K562 (cell line): ENCODE results near the gene KIF26B. TPM values are rescaled to one million over a fixed set of nuclear protein-coding genes. Genes with fewer than 3 reads are reported as not detected.

Source experiments
- ASH1L ChIP-seq: fragments of 450-650 bp; IDR thresholded peaks from 2 replicates; pipeline ENCODE4 v1.6.1; 2018; ENCODE audit warnings: borderline replicate concordance, mild to moderate bottlenecking, low read depth; ENCODE audit not compliant: partially characterized antibody
- BRF2 ChIP-seq: IDR thresholded peaks from 3 replicates; pipeline ENCODE4 v1.6.1; 2011; ENCODE audit warnings: borderline replicate concordance, mild to moderate bottlenecking; ENCODE audit not compliant: insufficient read length, insufficient read depth
- KAT8 ChIP-seq: fragments of 450-650 bp; IDR thresholded peaks from 2 replicates; pipeline ENCODE4 v1.6.1; 2016; ENCODE audit warnings: low read depth, mild to moderate bottlenecking
- MEF2D ChIP-seq: conservative IDR thresholded peaks from 2 replicates; pipeline ENCODE4 v1.6.1; 2016; ENCODE audit warnings: low read depth, missing genetic modification characterization, missing compliant biosample characterization
- MTA2 ChIP-seq: fragments of 450-650 bp; IDR thresholded peaks from 2 replicates; pipeline ENCODE4 v1.6.1; 2016; ENCODE audit warnings: low read depth
- SMAD3 ChIP-seq: fragments of 450-650 bp; formaldehyde crosslinking; conservative IDR thresholded peaks from 2 replicates; pipeline ENCODE4 v1.4.0; 2020; ENCODE audit warnings: mild to moderate bottlenecking
- TAL1 ChIP-seq: fragments of 450-650 bp; IDR thresholded peaks from 2 replicates; pipeline ENCODE4 v1.6.1; 2016; ENCODE audit warnings: mild to moderate bottlenecking
- THRB ChIP-seq: fragments of 450-650 bp; formaldehyde crosslinking; conservative IDR thresholded peaks from 2 replicates; pipeline ENCODE4 v1.4.0; 2022; ENCODE audit warnings: mild to moderate bottlenecking, missing genetic modification characterization
- ZBTB43 ChIP-seq: sonication (generic); formaldehyde crosslinking; IDR thresholded peaks from 2 replicates; pipeline ENCODE4 v1.8.0; 2023; ENCODE audit warnings: mild to moderate bottlenecking, missing genetic modification reagents
- ZNF197 ChIP-seq: fragments of 200-800 bp; sonication (Bioruptor generic); IDR thresholded peaks from 2 replicates; pipeline ENCODE4 v1.6.1; 2016; ENCODE audit warnings: low read depth, missing genetic modification characterization, missing compliant biosample characterization
- polyA plus RNA-seq, 8 experiments: library from polyadenylated mRNA; depleted of rRNA in 4 of 8; stranded (reverse) in 5 of 8; unstranded in 3 of 8; fragments of >200 nt; fragmentation: Nextera tagmentation in 2 of 8; fragmentation: Illumina TruSeq in 1 of 8; extraction: Ambion mirVana in 2 of 8; extraction: Trizol in 1 of 8; gene quantifications; 2 replicates each; pipeline versions ENCODE4 v1.2.1 to v1.2.3, GENCODE V29; 2011 to 2014; ENCODE audit warnings: inconsistent platforms in 1 of 8, missing spikeins in 1 of 8
- total RNA-seq, 7 experiments: library from RNA; depleted of rRNA in 6 of 7; stranded (reverse); fragments of >200 nt in 6 of 7; fragmentation: Illumina TruSeq in 2 of 7; extraction: Trizol in 2 of 7; gene quantifications; 2 replicates each; pipeline versions ENCODE4 v1.2.1 to v1.2.3, GENCODE V29; 2011 to 2021; ENCODE audit warnings: low replicate concordance in 1 of 7

Gene KIF26B
- total and polyA plus RNA-seq, 9 of the 15 experiments (the other 6 are each of a cell fraction or from before 2014, with no cell fraction given) = 0.02 to 0.08 (median 0.03) TPM; not detected in 6

GRCh38 chr1:245663841-245664240 is 509.1 kb downstream of the KIF26B start (continued):
- TF ChIP-seq BRF2 = no peak
- TF ChIP-seq TAL1 = no peak
- TF ChIP-seq SMAD3 (CRISPR knock-in tag) = no peak
- no peak for TF ChIP-seq THRB (CRISPR knock-in tag)
- TF ChIP-seq MTA2 = no peak
- no peak for TF ChIP-seq MEF2D
- no peak for TF ChIP-seq ZNF197 (CRISPR knock-in tag)
- no peak for TF ChIP-seq ZBTB43 (CRISPR knock-in tag)
- TF ChIP-seq KAT8 = no peak
- no peak for TF ChIP-seq ASH1L
